ENCODE data around the gene VPS8.

VPS8 gene

GRCh38 chr3:184796551-184796950 is 15.4 kb upstream of the VPS8 start:
- no peak for TF ChIP-seq CTCF (IDR thresholded peaks at IDR 0.05; ENCODE audit: extremely low read depth, insufficient read depth, missing control alignments)
- in situ Hi-C loops (cut with MboI; ENCODE audit: low pct_unique_long_range_greater_than_20kb, low sequenced_read_pairs, unreplicated experiment): no loop called here

GRCh38 chr3:184796954-184797353 is 15.0 kb upstream of the VPS8 start:
- in situ Hi-C loops (cut with MboI; ENCODE audit: low pct_unique_long_range_greater_than_20kb, low sequenced_read_pairs, unreplicated experiment): no loop called here
- TF ChIP-seq CTCF (IDR thresholded peaks at IDR 0.05; ENCODE audit: extremely low read depth, insufficient read depth, missing control alignments): no peak
- no peak for DNase-seq (ENCODE audit: low spot score)

More at GRCh38 chr3:184796551-184796950, 15.4 kb upstream of the VPS8 start:
- no peak for DNase-seq (ENCODE audit: low spot score)

GRCh38 chr3:184798120-184798519 is 13.8 kb upstream of the VPS8 start:
- in situ Hi-C loops (cut with MboI; ENCODE audit: low pct_unique_long_range_greater_than_20kb, low sequenced_read_pairs, unreplicated experiment): no loop called here
- no peak for DNase-seq (ENCODE audit: low spot score)
- no peak for TF ChIP-seq CTCF (IDR thresholded peaks at IDR 0.05; ENCODE audit: extremely low read depth, insufficient read depth, missing control alignments)

- in situ Hi-C loops (cut with MboI; ENCODE audit: low pct_unique_long_range_greater_than_20kb, low sequenced_read_pairs, unreplicated experiment): no loop called here
- TF ChIP-seq CTCF (IDR thresholded peaks at IDR 0.05; ENCODE audit: extremely low read depth, insufficient read depth, missing control alignments): no peak
- no peak for DNase-seq (ENCODE audit: low spot score)
These were observed 11.5 kb upstream of the VPS8 start for GRCh38 chr3:184800349-184800930.

- in situ Hi-C loops (cut with MboI; ENCODE audit: low pct_unique_long_range_greater_than_20kb, low sequenced_read_pairs, unreplicated experiment): no loop called here
- no peak for DNase-seq (ENCODE audit: low spot score)
- no peak for TF ChIP-seq CTCF (IDR thresholded peaks at IDR 0.05; ENCODE audit: extremely low read depth, insufficient read depth, missing control alignments)
These were observed 10.7 kb upstream of the VPS8 start for GRCh38 chr3:184801241-184801785.

- TF ChIP-seq CTCF (IDR thresholded peaks at IDR 0.05; ENCODE audit: extremely low read depth, insufficient read depth, missing control alignments): no peak
- in situ Hi-C loops (cut with MboI; ENCODE audit: low pct_unique_long_range_greater_than_20kb, low sequenced_read_pairs, unreplicated experiment): no loop called here
- DNase-seq (ENCODE audit: low spot score): no peak
These were observed 9.8 kb upstream of the VPS8 start for GRCh38 chr3:184802150-184802549.
